ENCODE measurements around the gene SH3RF3.

DNA sequence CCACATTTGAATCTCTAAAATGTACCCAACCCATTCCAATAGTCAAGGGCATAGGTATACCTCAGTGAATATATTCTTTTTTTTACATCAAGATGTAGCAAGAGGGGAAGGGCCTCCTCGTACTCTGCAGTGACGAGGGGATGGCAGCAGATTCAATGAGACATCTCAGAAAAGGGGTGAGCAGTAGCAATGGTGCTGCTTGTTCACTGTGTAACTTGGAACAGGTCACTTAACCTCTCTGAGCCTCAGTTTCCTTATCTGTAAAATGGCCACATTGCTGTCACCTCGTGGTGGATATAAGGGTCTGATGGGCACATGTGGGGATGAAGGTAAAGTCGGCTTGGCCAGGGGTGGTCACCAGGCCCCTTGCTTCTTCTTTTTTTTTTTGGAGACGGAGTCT is 263.1 kb downstream of the SH3RF3 start:
- TF ChIP-seq ZFP30 (CRISPR knock-in tag; IDR thresholded peaks at IDR 0.05) (no peak), TOX (CRISPR knock-in tag; IDR thresholded peaks at IDR 0.05; ENCODE audit: borderline replicate concordance) (no peak), ARNTL (CRISPR knock-in tag; IDR thresholded peaks at IDR 0.05; ENCODE audit: borderline replicate concordance, low read depth) (no peak), ISL1 (CRISPR knock-in tag; IDR thresholded peaks at IDR 0.05) (no peak), BACH2 (CRISPR knock-in tag; IDR thresholded peaks at IDR 0.05; ENCODE audit: borderline replicate concordance) (no peak), SNAI2 (CRISPR knock-in tag; IDR thresholded peaks at IDR 0.05) (no peak)
- TF ChIP-seq, protein P1, sequence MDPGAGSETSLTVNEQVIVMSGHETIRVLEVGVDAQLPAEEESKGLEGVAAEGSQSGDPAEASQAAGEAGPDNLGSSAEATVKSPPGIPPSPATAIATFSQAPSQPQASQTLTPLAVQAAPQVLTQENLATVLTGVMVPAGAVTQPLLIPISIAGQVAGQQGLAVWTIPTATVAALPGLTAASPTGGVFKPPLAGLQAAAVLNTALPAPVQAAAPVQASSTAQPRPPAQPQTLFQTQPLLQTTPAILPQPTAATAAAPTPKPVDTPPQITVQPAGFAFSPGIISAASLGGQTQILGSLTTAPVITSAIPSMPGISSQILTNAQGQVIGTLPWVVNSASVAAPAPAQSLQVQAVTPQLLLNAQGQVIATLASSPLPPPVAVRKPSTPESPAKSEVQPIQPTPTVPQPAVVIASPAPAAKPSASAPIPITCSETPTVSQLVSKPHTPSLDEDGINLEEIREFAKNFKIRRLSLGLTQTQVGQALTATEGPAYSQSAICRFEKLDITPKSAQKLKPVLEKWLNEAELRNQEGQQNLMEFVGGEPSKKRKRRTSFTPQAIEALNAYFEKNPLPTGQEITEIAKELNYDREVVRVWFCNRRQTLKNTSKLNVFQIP (CRISPR knock-in tag; IDR thresholded peaks at IDR 0.05; ENCODE audit: borderline replicate concordance, low read depth) = no peak
- TF ChIP-seq, protein P2, sequence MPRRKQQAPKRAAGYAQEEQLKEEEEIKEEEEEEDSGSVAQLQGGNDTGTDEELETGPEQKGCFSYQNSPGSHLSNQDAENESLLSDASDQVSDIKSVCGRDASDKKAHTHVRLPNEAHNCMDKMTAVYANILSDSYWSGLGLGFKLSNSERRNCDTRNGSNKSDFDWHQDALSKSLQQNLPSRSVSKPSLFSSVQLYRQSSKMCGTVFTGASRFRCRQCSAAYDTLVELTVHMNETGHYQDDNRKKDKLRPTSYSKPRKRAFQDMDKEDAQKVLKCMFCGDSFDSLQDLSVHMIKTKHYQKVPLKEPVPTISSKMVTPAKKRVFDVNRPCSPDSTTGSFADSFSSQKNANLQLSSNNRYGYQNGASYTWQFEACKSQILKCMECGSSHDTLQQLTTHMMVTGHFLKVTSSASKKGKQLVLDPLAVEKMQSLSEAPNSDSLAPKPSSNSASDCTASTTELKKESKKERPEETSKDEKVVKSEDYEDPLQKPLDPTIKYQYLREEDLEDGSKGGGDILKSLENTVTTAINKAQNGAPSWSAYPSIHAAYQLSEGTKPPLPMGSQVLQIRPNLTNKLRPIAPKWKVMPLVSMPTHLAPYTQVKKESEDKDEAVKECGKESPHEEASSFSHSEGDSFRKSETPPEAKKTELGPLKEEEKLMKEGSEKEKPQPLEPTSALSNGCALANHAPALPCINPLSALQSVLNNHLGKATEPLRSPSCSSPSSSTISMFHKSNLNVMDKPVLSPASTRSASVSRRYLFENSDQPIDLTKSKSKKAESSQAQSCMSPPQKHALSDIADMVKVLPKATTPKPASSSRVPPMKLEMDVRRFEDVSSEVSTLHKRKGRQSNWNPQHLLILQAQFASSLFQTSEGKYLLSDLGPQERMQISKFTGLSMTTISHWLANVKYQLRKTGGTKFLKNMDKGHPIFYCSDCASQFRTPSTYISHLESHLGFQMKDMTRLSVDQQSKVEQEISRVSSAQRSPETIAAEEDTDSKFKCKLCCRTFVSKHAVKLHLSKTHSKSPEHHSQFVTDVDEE (CRISPR knock-in tag; IDR thresholded peaks at IDR 0.05) = no peak
- TF ChIP-seq, protein P3, sequence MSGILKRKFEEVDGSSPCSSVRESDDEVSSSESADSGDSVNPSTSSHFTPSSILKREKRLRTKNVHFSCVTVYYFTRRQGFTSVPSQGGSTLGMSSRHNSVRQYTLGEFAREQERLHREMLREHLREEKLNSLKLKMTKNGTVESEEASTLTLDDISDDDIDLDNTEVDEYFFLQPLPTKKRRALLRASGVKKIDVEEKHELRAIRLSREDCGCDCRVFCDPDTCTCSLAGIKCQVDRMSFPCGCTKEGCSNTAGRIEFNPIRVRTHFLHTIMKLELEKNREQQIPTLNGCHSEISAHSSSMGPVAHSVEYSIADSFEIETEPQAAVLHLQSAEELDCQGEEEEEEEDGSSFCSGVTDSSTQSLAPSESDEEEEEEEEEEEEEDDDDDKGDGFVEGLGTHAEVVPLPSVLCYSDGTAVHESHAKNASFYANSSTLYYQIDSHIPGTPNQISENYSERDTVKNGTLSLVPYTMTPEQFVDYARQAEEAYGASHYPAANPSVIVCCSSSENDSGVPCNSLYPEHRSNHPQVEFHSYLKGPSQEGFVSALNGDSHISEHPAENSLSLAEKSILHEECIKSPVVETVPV (CRISPR knock-in tag; IDR thresholded peaks at IDR 0.05) = no peak
- TF ChIP-seq, protein P4, sequence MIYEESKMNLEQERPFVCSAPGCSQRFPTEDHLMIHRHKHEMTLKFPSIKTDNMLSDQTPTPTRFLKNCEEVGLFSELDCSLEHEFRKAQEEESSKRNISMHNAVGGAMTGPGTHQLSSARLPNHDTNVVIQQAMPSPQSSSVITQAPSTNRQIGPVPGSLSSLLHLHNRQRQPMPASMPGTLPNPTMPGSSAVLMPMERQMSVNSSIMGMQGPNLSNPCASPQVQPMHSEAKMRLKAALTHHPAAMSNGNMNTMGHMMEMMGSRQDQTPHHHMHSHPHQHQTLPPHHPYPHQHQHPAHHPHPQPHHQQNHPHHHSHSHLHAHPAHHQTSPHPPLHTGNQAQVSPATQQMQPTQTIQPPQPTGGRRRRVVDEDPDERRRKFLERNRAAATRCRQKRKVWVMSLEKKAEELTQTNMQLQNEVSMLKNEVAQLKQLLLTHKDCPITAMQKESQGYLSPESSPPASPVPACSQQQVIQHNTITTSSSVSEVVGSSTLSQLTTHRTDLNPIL (CRISPR knock-in tag; IDR thresholded peaks at IDR 0.05; ENCODE audit: low read depth) = no peak

Data from SK-N-SH treated with all-trans-retinoic acid at 6 μM for 48 hours (cell line).